ENCODE data around the gene DLGAP1.

GRCh38 chr18:3494245-3494526, 960.9 kb downstream of the DLGAP1 start:
- no peak for TF ChIP-seq CTCF (IDR thresholded peaks at IDR 0.05)
- TF ChIP-seq POLR2A (IDR thresholded peaks at IDR 0.05), result no peak
- TF ChIP-seq POLR2AphosphoS5 (IDR thresholded peaks at IDR 0.05), result no peak

All from gastroesophageal sphincter (tissue), 3 donors.